Measurements from ENCODE around the gene KIFAP3. TPM values are rescaled to one million over a fixed set of nuclear protein-coding genes. Genes with fewer than 3 reads are reported as not detected.

KIFAP3 gene
- total and polyA plus RNA-seq, 2 of the 8 experiments (the other 6 are each of a cell fraction or from before 2014, with no cell fraction given), result 1.3 to 3.2 TPM

DNA sequence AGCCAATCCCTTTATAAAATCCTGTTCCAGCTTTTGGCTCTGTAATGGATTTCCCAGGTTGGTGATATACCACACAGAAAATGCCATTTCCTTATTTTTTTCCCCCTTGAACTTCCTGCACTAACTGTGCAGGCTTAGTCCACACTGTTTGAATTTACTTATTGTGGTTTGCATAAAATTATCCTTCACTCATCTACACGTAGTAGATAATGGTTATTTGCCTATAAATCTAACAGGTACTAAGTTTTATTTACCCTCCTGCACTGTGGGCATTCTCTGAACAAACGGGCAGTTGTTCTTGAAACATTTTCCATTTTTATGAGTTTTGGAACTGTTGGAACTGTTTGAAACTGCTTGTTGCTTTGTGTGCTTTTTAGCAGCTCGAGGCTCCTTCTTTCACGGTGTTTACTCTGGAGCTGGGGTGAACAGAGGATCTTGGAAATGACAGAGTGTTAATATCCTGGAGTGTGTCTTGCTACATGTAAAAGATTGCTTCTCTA is 23.0 kb upstream of the KIFAP3 start (continued):
- no peak for TF ChIP-seq CHD7 (IDR thresholded peaks at IDR 0.05; ENCODE audit: insufficient replicate concordance, low read length)

Measured in H1 (cell line).